ENCODE data around the gene CITED4.
A peak's percentile ranks its signal among the peaks of the same experiment; 100 is the strongest.

Gene CITED4

GRCh38 chr1:40834968-40835545, 27.1 kb downstream of the CITED4 start:
- DNase-seq (ENCODE audit: low spot score): peak; percentile 23

GRCh38 chr1:40833979-40834378, 28.2 kb downstream of the CITED4 start:
- DNase-seq (ENCODE audit: low spot score): no peak

DNA sequence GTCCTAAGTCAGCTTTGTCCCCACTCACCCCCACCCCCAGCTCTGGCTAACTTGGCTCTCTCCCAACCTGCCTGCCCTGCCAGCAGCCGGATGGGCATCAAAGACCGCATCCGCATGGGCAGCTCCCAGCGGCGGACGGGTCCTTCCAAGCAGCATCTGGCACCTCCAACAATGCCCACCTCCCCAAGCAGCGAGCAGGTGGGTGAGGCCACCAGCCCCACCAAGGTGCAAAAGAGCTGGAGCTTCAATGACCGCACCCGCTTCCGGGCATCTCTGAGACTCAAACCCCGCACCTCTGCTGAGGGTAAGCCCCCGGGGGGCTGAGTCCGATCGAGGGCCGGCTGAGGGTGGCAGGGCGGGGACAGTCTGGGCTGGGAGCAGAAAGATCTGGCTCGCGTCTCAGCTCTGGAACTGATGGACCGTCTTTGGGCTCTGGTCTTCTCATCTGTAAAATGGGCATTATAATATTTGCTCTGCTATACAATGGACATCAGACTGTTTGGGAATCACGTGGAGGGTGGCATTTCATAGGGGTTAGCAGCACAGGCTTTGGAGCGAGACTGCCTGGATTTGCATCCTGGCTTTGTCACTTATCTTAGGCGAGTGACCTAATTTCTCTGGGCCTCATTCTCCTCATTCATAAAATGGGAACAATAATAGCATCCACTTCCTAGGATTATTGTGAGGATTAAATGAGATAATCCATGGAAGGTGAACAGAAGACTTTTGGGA, 31.0 kb downstream of the CITED4 start:
- DNase-seq (ENCODE audit: low spot score): no peak

GRCh38 chr1:40830419-40830943, 31.7 kb downstream of the CITED4 start:
- no peak for DNase-seq (ENCODE audit: low spot score)

DNA sequence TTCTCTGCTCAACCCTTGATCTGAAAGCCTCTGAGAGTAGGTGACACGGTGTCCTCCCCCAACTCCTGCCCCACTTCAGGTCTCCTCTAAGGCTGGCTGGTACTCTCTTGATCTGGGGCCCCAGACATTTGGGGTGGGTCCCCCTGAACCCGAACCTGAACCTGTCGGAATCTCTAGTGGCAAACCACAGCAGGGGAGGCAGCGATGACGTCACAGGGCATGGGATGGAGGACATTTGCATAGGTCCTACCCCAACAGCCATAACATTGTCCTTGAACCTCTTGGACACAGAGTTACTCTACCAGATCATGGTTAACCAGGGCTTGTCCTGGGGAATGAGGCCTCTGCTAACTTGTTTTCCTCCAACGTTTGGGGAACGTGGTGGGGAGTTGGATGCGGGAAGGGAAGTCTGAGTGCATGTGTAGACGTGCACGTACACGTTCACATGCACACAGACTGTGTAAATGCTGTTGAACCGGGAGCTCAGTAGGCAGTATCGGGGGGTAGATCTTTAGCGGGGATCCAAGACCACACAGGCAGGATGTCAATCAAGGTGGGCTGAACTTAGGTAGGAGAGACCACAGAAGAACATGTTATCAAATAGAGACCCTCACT, 32.4 kb downstream of the CITED4 start:
- DNase-seq (ENCODE audit: low spot score): no peak

DNA sequence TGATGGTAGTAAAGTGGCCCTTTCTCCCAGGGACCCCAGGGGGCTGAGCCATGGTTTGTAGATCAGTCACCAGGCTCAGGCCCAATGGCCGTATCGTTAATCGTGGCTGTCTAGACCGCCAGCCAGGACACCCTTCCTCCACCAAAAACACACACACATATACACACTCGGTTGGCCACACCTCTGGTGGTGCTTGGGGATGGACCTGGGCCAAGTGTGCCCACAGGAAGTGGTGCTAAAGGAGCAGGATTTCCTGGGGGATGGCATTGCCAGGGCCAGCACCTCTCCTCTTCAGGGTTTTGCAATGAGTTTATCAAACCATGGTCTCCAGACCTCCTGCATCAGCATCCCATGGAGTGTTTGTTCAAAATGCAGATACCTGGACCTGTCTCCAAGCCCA, 36.2 kb downstream of the CITED4 start:
- no peak for DNase-seq (ENCODE audit: low spot score)

- no peak for DNase-seq (ENCODE audit: low spot score)
These were observed 36.8 kb downstream of the CITED4 start for GRCh38 chr1:40825435-40825788.

GRCh38 chr1:40824591-40825434, 37.4 kb downstream of the CITED4 start:
- DNase-seq (ENCODE audit: low spot score): no peak

DNA sequence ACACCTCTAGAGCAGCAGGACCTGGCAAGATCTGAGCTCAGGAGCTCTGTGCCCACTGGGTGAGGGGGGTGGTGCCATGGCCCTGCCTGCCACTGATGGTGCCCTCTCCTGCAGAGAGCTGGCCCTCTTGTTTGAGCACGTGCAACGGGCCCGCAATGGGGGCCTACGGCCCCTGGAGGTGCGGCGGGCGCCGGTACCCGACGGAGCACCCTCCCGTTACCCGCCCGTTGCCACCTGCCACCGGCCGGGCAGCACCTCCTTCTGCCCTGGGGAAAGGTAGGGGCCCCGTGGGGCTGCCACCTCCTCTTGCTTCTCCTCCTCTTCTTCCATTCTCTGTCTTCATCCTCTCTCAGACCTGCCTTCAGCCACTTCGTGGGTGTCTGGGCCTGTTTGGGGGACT, 38.2 kb downstream of the CITED4 start:
- DNase-seq (ENCODE audit: low spot score): no peak

DNA sequence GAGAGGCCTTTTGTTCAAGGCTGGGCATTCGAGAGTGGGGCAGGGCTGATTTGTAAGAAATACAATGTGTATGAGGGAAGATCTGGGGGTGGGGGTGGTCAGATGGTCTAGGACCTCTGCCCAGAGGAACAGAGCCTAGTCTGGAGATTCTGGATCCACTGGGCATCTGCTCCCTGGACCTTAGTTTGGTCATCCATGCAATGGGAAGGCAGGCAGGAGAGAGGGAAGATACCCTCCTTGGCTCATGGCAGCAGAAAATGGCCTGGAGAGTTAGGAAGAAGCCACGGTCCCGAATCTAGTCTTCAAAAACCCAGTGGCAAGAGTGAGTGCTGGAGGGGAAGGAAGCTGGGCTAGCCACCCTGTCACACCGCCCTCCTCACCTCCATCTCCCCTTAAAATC, 38.8 kb downstream of the CITED4 start:
- DNase-seq (ENCODE audit: low spot score): no peak

DNA sequence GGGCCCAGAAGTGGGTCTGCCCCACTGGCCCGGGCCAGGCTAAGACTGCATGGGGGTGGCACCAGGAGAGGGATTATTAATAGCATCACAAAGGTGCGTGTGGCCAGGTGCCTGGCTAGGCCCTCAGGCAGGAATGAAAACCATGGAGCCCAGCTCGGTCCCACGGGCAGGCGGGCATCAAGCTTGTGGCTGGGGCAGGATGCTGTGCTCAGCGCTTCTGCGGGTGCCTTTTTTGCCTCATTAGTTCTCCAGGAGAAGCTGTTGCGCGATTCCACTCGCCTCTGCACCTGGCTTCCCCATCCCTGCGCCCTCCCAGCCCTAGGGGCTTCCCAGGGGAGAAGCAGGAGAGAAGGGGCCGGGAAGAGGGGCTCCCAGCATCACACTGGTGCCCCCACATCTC, 39.3 kb downstream of the CITED4 start:
- no peak for DNase-seq (ENCODE audit: low spot score)

DNA sequence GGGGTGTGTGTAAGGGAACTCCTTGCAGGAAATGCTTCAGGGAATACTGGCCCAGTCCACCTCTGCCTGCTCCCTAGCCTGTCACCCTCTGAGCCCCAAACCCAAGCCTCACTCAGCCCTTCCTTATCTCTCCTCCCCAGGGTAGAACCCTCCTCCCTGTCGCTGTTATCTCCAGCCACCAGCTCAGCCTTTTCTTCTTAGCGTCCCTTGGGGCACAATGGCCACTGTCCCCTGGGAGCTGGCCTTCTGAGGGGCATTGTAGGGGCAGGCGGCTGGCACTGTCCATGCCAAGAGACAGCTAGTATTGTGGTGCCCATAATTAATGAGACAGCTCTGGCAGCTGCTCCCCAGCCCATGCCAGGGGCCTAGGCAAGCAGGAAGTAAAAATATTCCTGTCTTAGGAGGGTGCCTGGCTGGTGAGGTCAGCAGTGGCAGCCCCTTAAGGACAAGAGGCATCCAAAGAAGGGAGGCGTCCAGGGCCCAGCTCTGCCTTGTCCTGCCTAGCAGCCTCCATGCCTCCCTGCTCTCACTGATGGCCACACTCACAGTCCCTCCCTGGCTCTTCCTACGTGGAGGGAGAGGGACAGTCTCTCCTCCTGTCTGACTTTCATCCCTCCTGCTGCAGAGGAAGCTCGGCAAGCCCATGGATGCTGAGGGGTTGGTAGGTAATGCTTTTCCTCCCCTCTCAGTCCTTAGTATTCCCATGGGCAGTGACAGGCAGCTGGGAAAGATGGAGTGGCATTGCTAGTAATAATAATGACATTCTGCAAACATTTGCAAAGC, 41.1 kb downstream of the CITED4 start:
- no peak for DNase-seq (ENCODE audit: low spot score)

DNA sequence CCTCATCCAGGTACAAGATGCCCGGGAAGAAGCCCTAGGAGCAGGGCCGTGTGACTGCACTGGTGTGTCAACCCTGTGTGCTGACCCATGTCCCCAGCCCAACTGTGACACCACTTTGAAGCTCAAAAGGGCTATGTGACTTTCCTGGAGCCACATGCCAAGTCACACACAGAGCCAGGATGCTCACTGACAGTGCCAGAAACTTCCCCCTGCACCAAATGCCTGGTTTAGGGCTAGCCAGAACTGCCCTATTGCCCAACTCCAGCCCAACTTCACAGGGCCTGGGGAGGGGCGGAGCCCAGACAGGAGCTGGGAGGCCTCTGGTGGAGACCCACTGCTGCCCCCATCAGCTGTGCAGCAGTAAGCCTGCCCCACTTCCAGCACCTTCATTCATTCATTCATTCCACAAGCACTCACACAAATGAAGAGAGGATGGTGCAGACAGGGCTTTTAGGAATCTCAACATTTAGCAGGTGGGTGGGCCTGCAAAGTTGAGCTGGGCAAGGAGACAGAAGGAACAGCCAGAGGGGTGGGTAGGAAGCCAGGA, 41.8 kb downstream of the CITED4 start:
- DNase-seq (ENCODE audit: low spot score): no peak

- no peak for DNase-seq (ENCODE audit: low spot score)
These were observed 43.1 kb downstream of the CITED4 start for GRCh38 chr1:40819101-40819500.

GRCh38 chr1:40818264-40818961, 43.8 kb downstream of the CITED4 start:
- DNase-seq (ENCODE audit: low spot score): no peak

- DNase-seq (ENCODE audit: low spot score): no peak
These were observed 44.3 kb downstream of the CITED4 start for GRCh38 chr1:40817791-40818263.

DNA sequence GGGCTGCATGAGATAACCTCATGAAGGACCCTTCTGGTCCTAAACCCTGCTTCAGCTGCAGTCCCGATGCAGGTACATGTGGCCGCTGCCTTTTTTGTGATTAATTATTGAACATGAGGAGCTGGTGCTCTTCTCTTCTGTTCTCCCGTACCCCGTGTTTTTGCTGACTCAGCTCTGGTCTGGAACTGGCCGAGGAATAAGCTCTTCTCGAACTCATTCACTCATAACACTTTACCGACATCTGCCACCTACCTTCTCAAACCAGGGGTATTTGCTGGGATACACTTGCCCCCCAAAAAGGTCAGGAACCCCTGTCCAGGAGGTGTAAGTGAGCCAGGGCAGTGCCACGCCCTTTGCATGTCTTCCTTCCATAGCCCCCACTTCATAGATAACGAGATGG, 46.7 kb downstream of the CITED4 start:
- no peak for DNase-seq (ENCODE audit: low spot score)
